Prostate gland (tissue), 2 donors: Measurements from ENCODE around the gene THEMIS2.

Source experiments
- POLR2A ChIP-seq: fragments of 450-650 bp; IDR thresholded peaks from one replicate; pipeline ENCODE4 v1.6.1; 2016; ENCODE audit warnings: antibody characterized with exemption, mild to moderate bottlenecking
- POLR2AphosphoS5 ChIP-seq: sonication (generic); formaldehyde crosslinking; IDR thresholded peaks from one replicate; pipeline ENCODE4 v1.6.1; 2017; ENCODE audit warnings: antibody characterized with exemption
- TF ChIP-seq, protein P1 (sequence below), 4 experiments: fragments of 200-600 bp in 2 of 4; fragments of 450-650 bp in 2 of 4; sonication (generic) in 2 of 4; IDR thresholded peaks; 1 replicate in 3 of 4; 2 replicates in 1 of 4; pipeline ENCODE4 v1.5.1; 2016 to 2019; ENCODE audit warnings: antibody characterized with exemption in 4 of 4, mild to moderate bottlenecking in 2 of 4, moderate library complexity in 2 of 4

- TF ChIP-seq POLR2AphosphoS5, result no peak
- TF ChIP-seq POLR2A, result no peak
- TF ChIP-seq, protein P1, sequence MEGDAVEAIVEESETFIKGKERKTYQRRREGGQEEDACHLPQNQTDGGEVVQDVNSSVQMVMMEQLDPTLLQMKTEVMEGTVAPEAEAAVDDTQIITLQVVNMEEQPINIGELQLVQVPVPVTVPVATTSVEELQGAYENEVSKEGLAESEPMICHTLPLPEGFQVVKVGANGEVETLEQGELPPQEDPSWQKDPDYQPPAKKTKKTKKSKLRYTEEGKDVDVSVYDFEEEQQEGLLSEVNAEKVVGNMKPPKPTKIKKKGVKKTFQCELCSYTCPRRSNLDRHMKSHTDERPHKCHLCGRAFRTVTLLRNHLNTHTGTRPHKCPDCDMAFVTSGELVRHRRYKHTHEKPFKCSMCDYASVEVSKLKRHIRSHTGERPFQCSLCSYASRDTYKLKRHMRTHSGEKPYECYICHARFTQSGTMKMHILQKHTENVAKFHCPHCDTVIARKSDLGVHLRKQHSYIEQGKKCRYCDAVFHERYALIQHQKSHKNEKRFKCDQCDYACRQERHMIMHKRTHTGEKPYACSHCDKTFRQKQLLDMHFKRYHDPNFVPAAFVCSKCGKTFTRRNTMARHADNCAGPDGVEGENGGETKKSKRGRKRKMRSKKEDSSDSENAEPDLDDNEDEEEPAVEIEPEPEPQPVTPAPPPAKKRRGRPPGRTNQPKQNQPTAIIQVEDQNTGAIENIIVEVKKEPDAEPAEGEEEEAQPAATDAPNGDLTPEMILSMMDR (IDR thresholded peaks at IDR 0.05), result no peak
Measured at GRCh38 chr1:27849951-27850350, 22.4 kb upstream of the THEMIS2 start.
